HepG2 (cell line): Measurements from ENCODE around the gene HEPACAM2. TPM values are rescaled to one million over a fixed set of nuclear protein-coding genes. Genes with fewer than 3 reads are reported as not detected.

ENCODE experiments used
- ADNP ChIP-seq: sonication (generic); formaldehyde crosslinking; IDR thresholded peaks from 2 replicates; pipeline ENCODE4 v1.4.0; 2020; ENCODE audit warnings: missing genetic modification reagents
- CEBPB ChIP-seq: IDR thresholded peaks from 2 replicates; pipeline ENCODE4 v1.6.1; 2011; ENCODE audit warnings: low read depth, low read length, improper control_type of control experiment, borderline replicate concordance
- HDAC6 ChIP-seq: fragments of 200-600 bp; sonication (generic); IDR thresholded peaks from 2 replicates; pipeline ENCODE4 v1.7.0; 2017; ENCODE audit warnings: mild to moderate bottlenecking, antibody characterized with exemption, low read length, low read depth
- HOXA5 ChIP-seq: sonication (generic); formaldehyde crosslinking; IDR thresholded peaks from 2 replicates; pipeline ENCODE4 v1.4.0; 2020; ENCODE audit warnings: missing genetic modification reagents
- KAT7 ChIP-seq: IDR thresholded peaks from 2 replicates; pipeline ENCODE4 v1.6.1; 2018; ENCODE audit warnings: borderline replicate concordance, missing compliant biosample characterization
- KLF11 ChIP-seq: IDR thresholded peaks from 2 replicates; pipeline ENCODE4 v1.6.1; 2016; ENCODE audit warnings: missing compliant biosample characterization
- KMT2A ChIP-seq: sonication (generic); formaldehyde crosslinking; IDR thresholded peaks from 2 replicates; pipeline ENCODE4 v1.4.0; 2020; ENCODE audit warnings: missing genetic modification reagents
- PAWR ChIP-seq: sonication (generic); formaldehyde crosslinking; IDR thresholded peaks from 2 replicates; pipeline ENCODE4 v1.4.0; 2020; ENCODE audit warnings: missing genetic modification reagents, mild to moderate bottlenecking, borderline replicate concordance
- SAP130 ChIP-seq: IDR thresholded peaks from 2 replicates; pipeline ENCODE4 v1.6.1; 2016; ENCODE audit warnings: low read depth
- SNRNP70 ChIP-seq: fragments of 200-400 bp; formaldehyde crosslinking; IDR thresholded peaks from 2 replicates; pipeline ENCODE4 v1.6.1; 2017; ENCODE audit warnings: mild to moderate bottlenecking, low read depth, low read length, moderate library complexity
- ZNF207 ChIP-seq: fragments of 450-650 bp; IDR thresholded peaks from 2 replicates; pipeline ENCODE4 v1.6.1; 2016; ENCODE audit warnings: antibody characterized with exemption, borderline replicate concordance
- ZNF318 ChIP-seq: sonication (generic); formaldehyde crosslinking; IDR thresholded peaks from 2 replicates; pipeline ENCODE4 v1.4.0; 2020; ENCODE audit warnings: mild to moderate bottlenecking, missing genetic modification reagents
- ZNF333 ChIP-seq: sonication (generic); formaldehyde crosslinking; IDR thresholded peaks from 2 replicates; pipeline ENCODE4 v1.4.0; 2020; ENCODE audit warnings: mild to moderate bottlenecking, missing genetic modification reagents, borderline replicate concordance
- ZNF335 ChIP-seq: sonication (generic); formaldehyde crosslinking; IDR thresholded peaks from 2 replicates; pipeline ENCODE4 v1.4.0; 2020; ENCODE audit warnings: missing genetic modification reagents
- ZNF441 ChIP-seq: sonication (generic); formaldehyde crosslinking; IDR thresholded peaks from 2 replicates; pipeline ENCODE4 v1.7.0; 2021; ENCODE audit warnings: missing genetic modification reagents, borderline replicate concordance
- ZNF556 ChIP-seq: sonication (generic); formaldehyde crosslinking; IDR thresholded peaks from 2 replicates; pipeline ENCODE4 v1.4.0; 2020; ENCODE audit warnings: mild to moderate bottlenecking, missing genetic modification reagents, borderline replicate concordance
- ZNF558 ChIP-seq: sonication (generic); formaldehyde crosslinking; IDR thresholded peaks from 2 replicates; pipeline ENCODE4 v1.9.0; 2022; ENCODE audit warnings: mild to moderate bottlenecking, missing genetic modification reagents, borderline replicate concordance
- ZNF576 ChIP-seq: sonication (generic); formaldehyde crosslinking; IDR thresholded peaks from 2 replicates; pipeline ENCODE4 v1.4.0; 2020; ENCODE audit warnings: mild to moderate bottlenecking, missing genetic modification reagents
- ZNF7 ChIP-seq: IDR thresholded peaks from 2 replicates; pipeline ENCODE4 v1.6.1; 2016; ENCODE audit warnings: missing biosample characterization, missing genetic modification reagents
- ZNF749 ChIP-seq: sonication (generic); formaldehyde crosslinking; IDR thresholded peaks from 2 replicates; pipeline ENCODE4 v1.8.0; 2022; ENCODE audit warnings: mild to moderate bottlenecking, missing genetic modification reagents, moderate library complexity, borderline replicate concordance
- ZNF784 ChIP-seq: sonication (generic); formaldehyde crosslinking; IDR thresholded peaks from 2 replicates; pipeline ENCODE4 v1.5.1; 2020; ENCODE audit warnings: missing genetic modification reagents, mild to moderate bottlenecking, borderline replicate concordance
- polyA plus RNA-seq, 8 experiments: library from polyadenylated mRNA; depleted of rRNA in 3 of 8; stranded (reverse) in 7 of 8; unstranded in 1 of 8; fragments of >200 nt; fragmentation: Illumina TruSeq in 4 of 8; extraction: Trizol in 4 of 8; gene quantifications; 2 replicates each; pipeline versions ENCODE4 v1.2.1 to v1.2.3, GENCODE V29; 2011 to 2016; ENCODE audit warnings: low read depth in 4 of 8, missing spikeins in 1 of 8, mixed read lengths in 1 of 8; ENCODE audit not compliant: insufficient read depth in 1 of 8
- total RNA-seq, 5 experiments: library from RNA; depleted of rRNA; stranded (reverse); fragments of >200 nt; fragmentation: Illumina TruSeq; extraction: Trizol; gene quantifications; 2 replicates each; pipeline ENCODE4 v1.2.3, GENCODE V29; 2016; ENCODE audit warnings: low read depth in 1 of 5

HEPACAM2 gene
- total and polyA plus RNA-seq, 2 of the 13 experiments (the other 11 are each of a cell fraction or from before 2014, with no cell fraction given): not detected

- TF ChIP-seq ZNF318 (CRISPR knock-in tag) (no peak), ZNF335 (CRISPR knock-in tag) (peak; percentile 99), SAP130 (CRISPR knock-in tag) (peak; percentile 96), HOXA5 (CRISPR knock-in tag) (peak; percentile 58; the same call in 1 of the 2 replicates), ZNF576 (CRISPR knock-in tag) (no peak), ADNP (CRISPR knock-in tag) (no peak), SNRNP70 (no peak), ZNF333 (CRISPR knock-in tag) (no peak; the same call in 1 of the 2 replicates), HDAC6 (no peak), ZNF558 (CRISPR knock-in tag) (peak; percentile 30; the same call in 1 of the 2 replicates), ZNF207 (no peak), ZNF441 (CRISPR knock-in tag) (no peak), ZNF749 (CRISPR knock-in tag) (no peak), CEBPB (no peak), ZNF7 (no peak), PAWR (CRISPR knock-in tag) (no peak), KLF11 (CRISPR knock-in tag) (no peak), ZNF556 (CRISPR knock-in tag) (peak; percentile 67; the same call in 1 of the 2 replicates), KMT2A (CRISPR knock-in tag) (peak; percentile 79), KAT7 (CRISPR knock-in tag) (peak; percentile 74; the same call in 1 of the 2 replicates), ZNF784 (CRISPR knock-in tag) (no peak)
These were observed 5.8 kb upstream of the HEPACAM2 start, which contains the start of gene VPS50 (continued) for GRCh38 chr7:93231799-93232672.
